NCI-H2107 treated with DMSO at 0.1 percent for 48 hours (cell line): ENCODE data around the gene FAF1.

Experiments used
- DNase-seq: peaks from one replicate; lab custom pipeline; 2025; ENCODE audit not compliant: unreplicated experiment; lab: John Stamatoyannopoulos, UW

The FAF1 gene

GRCh38 chr1:50450861-50451653 lies 509.0 kb downstream of the FAF1 start:
- DNase-seq = no peak

DNA sequence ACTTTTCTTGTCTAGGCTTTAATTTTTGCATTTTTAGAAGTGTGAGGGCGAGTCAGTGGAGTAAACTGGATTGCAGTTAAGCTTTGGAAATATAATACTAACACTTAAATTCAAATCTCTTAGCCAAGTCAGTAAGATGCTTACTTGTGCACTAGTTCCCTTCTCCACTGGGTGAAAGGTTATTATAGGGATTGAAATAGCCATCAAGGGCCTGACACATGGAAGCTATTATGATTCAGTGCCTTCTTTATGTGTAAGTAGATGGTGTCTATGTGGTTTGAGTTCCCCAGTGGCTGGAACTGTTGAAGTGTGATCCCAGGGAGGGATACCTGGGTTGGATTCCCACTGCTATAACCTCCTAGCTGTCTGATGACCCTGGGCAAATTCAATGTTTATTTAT lies 512.1 kb downstream of the FAF1 start:
- DNase-seq = no peak

- DNase-seq = no peak
Measured at GRCh38 chr1:50441183-50441582, 518.9 kb downstream of the FAF1 start.

GRCh38 chr1:50438945-50439344 lies 521.1 kb downstream of the FAF1 start:
- no peak for DNase-seq

DNA sequence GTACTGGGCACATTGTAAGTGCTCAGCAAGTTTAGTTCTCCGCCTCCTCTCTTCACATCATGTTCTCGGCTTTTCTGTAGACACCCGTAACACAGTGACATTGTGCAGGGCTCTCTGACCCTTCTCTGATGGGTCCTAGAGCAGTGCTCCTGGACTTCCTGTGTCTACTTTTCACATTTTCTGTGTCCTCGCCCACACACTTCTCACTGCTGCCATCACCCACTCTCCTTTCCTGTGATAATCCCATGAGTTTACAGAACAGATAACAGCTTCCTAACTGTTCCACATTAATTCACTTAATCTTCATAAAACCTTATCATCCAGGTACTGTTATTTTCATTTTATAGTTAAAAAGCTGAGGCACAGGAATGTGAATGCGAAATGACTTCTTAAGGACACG lies 523.6 kb downstream of the FAF1 start:
- DNase-seq = no peak

DNA sequence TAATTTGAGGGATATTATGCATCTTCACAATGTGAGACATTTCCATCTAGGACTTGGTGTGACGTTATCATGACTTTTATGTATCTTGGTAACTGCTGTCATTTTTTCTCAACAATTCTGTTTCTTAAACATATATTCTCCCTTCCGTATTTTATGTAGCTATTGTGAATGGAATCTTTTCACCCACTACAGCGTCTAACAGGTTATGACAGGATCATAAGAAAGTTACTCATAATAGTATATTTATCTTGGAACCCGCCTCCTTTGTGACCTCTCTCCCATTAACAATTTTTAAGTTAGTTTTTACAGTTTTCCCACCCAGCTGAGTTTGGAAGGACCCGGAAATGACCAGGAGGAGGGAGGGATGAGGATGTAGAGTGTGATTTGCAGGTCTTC lies 530.1 kb downstream of the FAF1 start:
- no peak for DNase-seq

DNA sequence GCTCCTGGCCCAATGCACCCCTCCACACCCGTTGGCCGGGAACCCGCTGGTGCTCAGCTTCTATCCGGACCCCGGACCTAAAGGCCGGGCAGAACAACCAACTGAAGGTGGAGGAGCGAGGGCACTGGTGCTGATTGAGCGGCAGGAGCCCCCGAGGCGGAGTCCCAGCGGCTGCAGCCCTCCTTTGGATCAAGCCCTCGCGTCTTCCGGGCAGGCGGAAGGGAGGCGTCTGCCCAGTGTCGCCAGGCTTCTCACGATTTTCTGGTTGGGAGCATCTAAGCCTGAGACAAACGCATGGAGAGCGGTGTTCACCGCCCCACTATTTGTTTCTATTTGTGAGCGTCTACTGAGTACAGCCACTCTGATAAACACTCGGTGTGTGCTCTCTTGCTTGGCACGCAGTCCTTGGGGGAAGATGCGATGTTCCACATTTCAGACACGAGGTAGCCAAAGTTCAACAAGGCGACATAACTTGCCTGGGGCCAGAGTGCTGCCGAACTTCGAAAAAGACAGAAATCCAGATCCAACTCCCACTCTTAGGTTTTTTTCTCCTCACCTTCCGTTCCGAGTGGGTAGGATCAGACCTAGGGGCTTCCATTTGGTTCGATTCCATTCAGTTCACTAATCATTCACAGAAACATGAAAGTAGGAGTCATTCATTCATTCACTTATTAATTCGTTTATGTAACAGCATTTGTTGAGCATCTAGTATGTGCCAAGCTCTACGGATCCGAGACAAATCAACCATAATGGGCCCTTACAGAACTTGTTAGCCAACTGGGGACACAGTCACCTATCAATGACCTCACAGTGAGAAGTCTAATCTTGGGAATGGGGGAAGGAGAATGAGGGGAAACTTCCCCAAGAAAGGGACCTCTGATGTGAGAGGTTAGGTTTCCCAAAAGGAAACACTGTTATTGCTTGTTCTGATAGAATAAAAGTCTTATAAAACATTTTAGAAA lies 532.0 kb downstream of the FAF1 start:
- no peak for DNase-seq

GRCh38 chr1:50427086-50427817 lies 532.8 kb downstream of the FAF1 start:
- DNase-seq = no peak

GRCh38 chr1:50426702-50427085 lies 533.4 kb downstream of the FAF1 start:
- no peak for DNase-seq

GRCh38 chr1:50426108-50426700 lies 533.9 kb downstream of the FAF1 start:
- DNase-seq = no peak

- DNase-seq = no peak
Measured at GRCh38 chr1:50425376-50426107, 534.5 kb downstream of the FAF1 start.

DNA sequence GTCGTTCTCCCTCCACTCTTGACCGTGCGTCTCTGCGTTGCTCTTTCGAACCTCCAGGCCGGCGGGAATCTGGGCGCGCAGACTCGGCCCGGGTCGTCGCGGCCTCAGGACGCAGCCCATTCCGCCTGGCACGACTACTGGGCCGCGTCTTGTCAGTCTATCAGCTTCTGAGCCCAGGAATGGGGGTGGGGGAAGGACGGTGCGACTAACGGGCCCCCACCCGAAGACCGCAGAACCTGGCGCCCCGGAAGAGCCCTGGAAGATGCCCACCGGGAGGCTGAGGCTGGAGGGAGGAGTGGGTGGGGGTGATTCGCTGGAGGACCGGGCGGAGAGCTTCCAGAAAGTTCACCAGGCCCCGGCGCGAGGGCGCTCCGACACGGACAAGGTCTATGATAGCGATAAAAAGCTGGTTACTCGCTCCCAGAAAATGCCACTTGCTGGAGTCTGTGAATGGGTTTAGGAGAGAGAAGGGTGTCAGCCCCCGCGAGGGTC lies 535.1 kb downstream of the FAF1 start:
- no peak for DNase-seq

GRCh38 chr1:50424045-50424883 lies 535.8 kb downstream of the FAF1 start:
- no peak for DNase-seq

DNA sequence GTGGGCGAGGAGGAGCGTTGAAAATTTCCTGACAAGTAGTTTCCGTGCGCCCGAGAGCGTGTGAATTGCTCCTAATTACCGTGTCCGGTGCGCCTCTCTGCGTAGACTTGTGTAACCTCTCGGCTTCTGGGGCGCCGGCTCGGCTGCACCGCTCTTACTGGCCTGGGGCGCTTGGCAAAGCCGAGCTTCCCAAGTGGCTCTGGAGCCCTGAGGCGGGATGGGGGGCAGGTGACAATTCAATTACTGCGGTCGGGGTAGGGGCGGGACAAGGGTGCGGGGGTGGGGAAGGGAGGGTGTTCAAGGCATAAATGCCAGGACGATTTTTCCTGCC lies 536.4 kb downstream of the FAF1 start:
- DNase-seq = no peak

DNA sequence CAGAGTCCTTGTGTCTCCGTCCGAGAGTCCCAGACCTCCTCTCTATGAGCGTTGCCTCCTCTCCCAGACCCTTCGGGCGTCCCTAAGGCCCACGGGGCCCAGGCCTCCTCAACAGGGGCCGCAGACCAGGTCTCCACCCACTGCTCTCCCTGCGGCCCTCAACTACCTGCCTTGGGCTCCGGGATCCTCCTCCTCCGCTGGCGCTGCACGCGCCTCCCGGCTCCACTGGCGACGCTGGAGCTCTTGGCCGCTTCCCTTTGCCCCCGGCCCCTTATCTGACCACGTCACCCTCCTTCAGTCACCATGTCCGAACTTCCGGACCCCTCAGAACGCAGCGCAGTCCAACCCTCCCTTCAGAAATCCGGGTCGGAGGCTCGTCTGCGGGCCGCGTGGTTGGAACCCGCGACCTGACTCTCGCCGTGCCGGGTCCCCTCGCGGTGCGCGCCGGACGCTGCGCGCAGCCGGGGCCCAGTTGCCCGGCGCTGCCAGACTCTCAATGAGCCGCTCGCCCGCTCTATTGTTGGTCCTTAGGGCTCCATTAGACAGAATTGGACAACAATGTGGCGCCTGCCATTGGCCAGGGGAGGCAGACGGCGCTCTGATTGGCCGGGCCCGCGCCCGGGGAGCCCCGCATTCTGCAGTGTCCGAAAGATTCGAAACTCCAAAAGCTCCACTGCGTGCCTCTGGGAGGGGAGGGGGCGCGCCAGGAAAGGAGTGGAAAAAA lies 537.0 kb downstream of the FAF1 start, which contains the start of gene DMRTA2:
TSS of gene DMRTA2 (minus strand) at position 498 of the 724 bp plus-strand sequence. CDS start 1,907 bp downstream, outside the sequence.
- DNase-seq = peak; percentile 20

DNA sequence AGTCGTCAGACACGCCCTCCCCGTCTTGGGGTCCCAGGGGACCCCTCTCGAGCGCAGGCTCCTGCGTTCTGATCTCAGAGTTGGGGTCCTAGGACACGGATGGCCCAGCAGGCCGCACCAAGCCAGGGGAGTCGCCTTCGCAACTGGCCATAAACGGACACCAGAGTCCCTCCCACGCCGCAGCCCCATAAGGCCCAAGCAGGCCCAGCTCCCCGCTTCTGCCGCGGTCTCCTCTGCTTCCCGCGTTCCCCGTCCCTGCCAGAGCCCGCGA lies 537.5 kb downstream of the FAF1 start:
- DNase-seq = no peak

GRCh38 chr1:50421768-50422674 lies 538.0 kb downstream of the FAF1 start:
- DNase-seq = no peak

GRCh38 chr1:50421366-50421748 lies 538.7 kb downstream of the FAF1 start:
- no peak for DNase-seq
